Activated CD4-positive, CD25-positive, alpha-beta regulatory T cell treated with anti-CD3 and anti-CD28 coated beads, Interleukin-2, amount 50 U/mL, for 72 hours (primary cell): ENCODE measurements around the gene EPHA3.
"Not testable (repeated sequence)": the region's sequence is repeated elsewhere in the genome, so short reads cannot be mapped to it uniquely, and the experiment has no call there.

Source experiments
- DNase-seq: peaks from one replicate; pipeline ENCODE4 v3.0.0; 2021

Gene EPHA3

GRCh38 chr3:89297199-89297598, 189.8 kb downstream of the EPHA3 start:
- DNase-seq = no peak

GRCh38 chr3:89300526-89300925, 193.1 kb downstream of the EPHA3 start:
- no peak for DNase-seq

- DNase-seq = no peak
These were observed 193.6 kb downstream of the EPHA3 start for GRCh38 chr3:89300981-89301380.

- no peak for DNase-seq
These were observed 196.3 kb downstream of the EPHA3 start for GRCh38 chr3:89303701-89304100.

- no peak for DNase-seq
These were observed 199.1 kb downstream of the EPHA3 start for GRCh38 chr3:89306540-89306939.

GRCh38 chr3:89311581-89311980, 204.2 kb downstream of the EPHA3 start:
- no peak for DNase-seq

GRCh38 chr3:89312141-89312540, 204.7 kb downstream of the EPHA3 start:
- no peak for DNase-seq

GRCh38 chr3:89314454-89315098, 207.2 kb downstream of the EPHA3 start:
- DNase-seq = no peak

GRCh38 chr3:89315750-89316470, 208.5 kb downstream of the EPHA3 start:
- no peak for DNase-seq

- no peak for DNase-seq
These were observed 212.8 kb downstream of the EPHA3 start for GRCh38 chr3:89320186-89320585.

- no peak for DNase-seq
These were observed 219.6 kb downstream of the EPHA3 start for GRCh38 chr3:89326997-89327396.

GRCh38 chr3:89332386-89332785, 225.0 kb downstream of the EPHA3 start:
- no peak for DNase-seq

- DNase-seq = no peak
These were observed 225.4 kb downstream of the EPHA3 start for GRCh38 chr3:89332793-89333192.

- DNase-seq = no peak
These were observed 228.3 kb downstream of the EPHA3 start for GRCh38 chr3:89335693-89336092.

- DNase-seq = no peak
These were observed 233.0 kb downstream of the EPHA3 start for GRCh38 chr3:89340408-89340807.

GRCh38 chr3:89344076-89344475, 236.7 kb downstream of the EPHA3 start:
- DNase-seq = no peak

- not testable (repeated sequence) for DNase-seq
These were observed 243.5 kb downstream of the EPHA3 start for GRCh38 chr3:89350935-89351334.

GRCh38 chr3:89353465-89353864, 246.0 kb downstream of the EPHA3 start:
- no peak for DNase-seq

- DNase-seq = no peak
These were observed 250.9 kb downstream of the EPHA3 start for GRCh38 chr3:89358281-89358680.

- no peak for DNase-seq
These were observed 252.7 kb downstream of the EPHA3 start for GRCh38 chr3:89360156-89360555.

GRCh38 chr3:89362496-89362895, 255.1 kb downstream of the EPHA3 start:
- DNase-seq = no peak

- no peak for DNase-seq
These were observed 255.8 kb downstream of the EPHA3 start for GRCh38 chr3:89363171-89363570.

GRCh38 chr3:89364314-89364713, 256.9 kb downstream of the EPHA3 start:
- no peak for DNase-seq

GRCh38 chr3:89367166-89367565, 259.7 kb downstream of the EPHA3 start:
- no peak for DNase-seq

- DNase-seq = no peak
These were observed 261.4 kb downstream of the EPHA3 start for GRCh38 chr3:89368846-89369245.
